Measurements from ENCODE around the gene NEURL1B.
A peak's percentile ranks its signal among the peaks of the same experiment; 100 is the strongest.

Gene NEURL1B

DNA sequence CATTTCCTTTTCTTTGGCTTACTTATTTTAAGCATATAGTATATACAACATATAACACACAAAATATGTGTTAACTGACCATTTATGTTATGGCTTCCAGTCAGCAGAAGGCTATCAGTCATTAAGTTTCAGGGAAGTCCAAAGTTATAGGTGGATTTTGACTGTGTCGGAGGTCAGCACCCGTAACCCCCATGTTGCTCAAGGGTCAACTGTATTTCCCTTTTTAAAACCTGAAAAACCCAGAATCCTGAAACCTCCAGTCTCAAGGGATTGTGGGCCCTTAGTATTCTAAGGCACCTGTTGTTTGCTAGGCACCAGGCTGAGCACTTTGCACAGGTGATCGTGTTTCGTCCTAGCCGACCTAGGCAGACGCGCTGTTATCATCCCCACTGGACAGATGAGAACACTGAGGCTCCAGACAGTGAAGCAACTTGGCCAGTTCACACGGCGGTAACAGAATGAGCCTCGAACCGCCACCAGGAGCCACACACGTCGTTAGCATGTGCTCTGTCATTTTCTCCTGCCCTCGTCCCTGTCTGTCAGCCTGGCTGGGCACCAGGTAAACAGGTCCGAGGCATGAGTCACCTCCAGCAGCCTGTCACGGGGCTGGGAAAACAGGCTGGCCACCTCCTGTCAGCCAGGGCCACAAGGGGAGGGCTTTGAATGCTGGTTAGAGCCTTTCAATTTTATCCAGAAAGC lies 90.1 kb downstream of the NEURL1B start:
- no peak for TF ChIP-seq CTCF (IDR thresholded peaks at IDR 0.05; ENCODE audit: low read length, missing control alignments)
- DNase-seq (ENCODE audit: low read depth), result no peak
- H3K4me3 ChIP-seq (replicated peaks; ENCODE audit: low read depth, low read length), result no peak overlapping the region

DNA sequence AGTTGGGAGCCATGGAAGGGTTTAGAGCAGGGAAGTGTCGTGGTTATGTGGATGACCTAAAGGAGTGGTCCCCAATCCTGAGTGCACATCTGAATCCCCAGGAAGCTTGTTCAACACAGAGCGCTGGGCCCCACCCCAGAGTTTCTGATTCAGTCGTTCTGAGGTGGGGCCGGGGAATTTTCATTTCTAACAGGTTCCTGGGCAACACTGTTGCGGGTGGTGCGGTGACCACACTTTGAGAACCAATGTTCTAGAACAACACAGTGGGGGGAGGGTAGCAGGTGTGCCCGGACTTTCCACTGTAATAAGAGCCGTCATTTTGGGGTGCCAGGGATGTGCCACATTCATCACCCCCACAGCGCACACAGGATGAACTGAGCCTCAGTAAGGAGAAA lies 90.6 kb downstream of the NEURL1B start:
- no peak for TF ChIP-seq CTCF (IDR thresholded peaks at IDR 0.05; ENCODE audit: low read length, missing control alignments)
- no peak overlapping the region for H3K4me3 ChIP-seq (replicated peaks; ENCODE audit: low read depth, low read length)
- DNase-seq (ENCODE audit: low read depth), result no peak

DNA sequence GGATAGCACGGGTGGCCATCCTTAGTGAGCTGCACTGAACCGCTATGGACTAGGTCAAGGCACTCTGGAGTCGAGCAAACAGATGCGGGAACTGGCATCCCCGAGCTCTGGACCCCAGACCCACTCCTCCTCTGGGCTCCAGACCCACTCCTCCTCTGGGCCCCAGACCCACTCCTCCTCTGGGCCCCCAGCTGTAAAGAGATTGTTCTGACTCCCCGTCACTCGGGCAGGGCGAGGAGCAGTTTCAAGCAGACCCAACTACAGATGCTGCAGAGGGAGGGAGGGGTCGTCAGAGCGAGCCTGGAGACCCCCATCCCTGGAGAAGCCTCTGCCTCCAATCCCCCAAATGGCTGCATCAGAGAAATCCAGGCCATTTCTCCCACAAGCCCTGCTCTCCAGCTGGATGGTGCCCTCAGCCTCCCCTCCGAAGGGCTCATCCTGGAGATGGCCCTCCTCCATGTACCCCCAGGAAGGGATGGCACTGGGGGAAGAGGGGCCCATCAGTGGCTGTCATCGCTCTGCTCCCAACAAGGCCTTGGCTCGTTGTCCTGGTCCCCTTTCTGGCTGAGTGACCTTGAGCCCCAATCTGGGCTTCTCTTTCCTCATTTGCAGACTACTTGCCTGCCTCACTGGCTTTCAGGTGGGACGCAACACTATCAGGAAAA lies 91.3 kb downstream of the NEURL1B start:
- no peak overlapping the region for H3K4me3 ChIP-seq (replicated peaks; ENCODE audit: low read depth, low read length)
- no peak for DNase-seq (ENCODE audit: low read depth)
- no peak for TF ChIP-seq CTCF (IDR thresholded peaks at IDR 0.05; ENCODE audit: low read length, missing control alignments)

GRCh38 chr5:172733131-172733973 lies 92.3 kb downstream of the NEURL1B start:
- TF ChIP-seq CTCF (IDR thresholded peaks at IDR 0.05; ENCODE audit: low read length, missing control alignments), result no peak
- no peak overlapping the region for H3K4me3 ChIP-seq (replicated peaks; ENCODE audit: low read depth, low read length)
- peak; percentile 92 for DNase-seq (ENCODE audit: low read depth)

DNA sequence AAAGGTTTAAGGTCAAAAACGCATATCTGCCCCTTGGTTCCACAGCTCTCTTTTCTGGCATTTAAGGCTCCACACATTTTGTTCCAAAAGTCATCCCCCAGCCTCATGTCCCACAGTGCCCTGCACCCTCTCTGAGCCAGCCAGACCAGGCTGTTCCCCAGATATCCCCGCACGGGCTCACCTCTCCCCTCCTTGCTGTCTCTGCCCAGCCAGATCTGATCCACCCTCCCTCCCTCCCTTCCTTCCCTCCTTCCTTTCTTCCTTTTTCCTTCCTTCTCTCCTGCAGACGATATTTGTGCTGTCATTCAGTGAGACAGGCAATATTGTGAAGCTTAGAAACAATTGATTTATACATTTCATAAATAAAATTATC lies 92.9 kb downstream of the NEURL1B start:
- no peak overlapping the region for H3K4me3 ChIP-seq (replicated peaks; ENCODE audit: low read depth, low read length)
- DNase-seq (ENCODE audit: low read depth), result no peak
- TF ChIP-seq CTCF (IDR thresholded peaks at IDR 0.05; ENCODE audit: low read length, missing control alignments), result no peak

DNA sequence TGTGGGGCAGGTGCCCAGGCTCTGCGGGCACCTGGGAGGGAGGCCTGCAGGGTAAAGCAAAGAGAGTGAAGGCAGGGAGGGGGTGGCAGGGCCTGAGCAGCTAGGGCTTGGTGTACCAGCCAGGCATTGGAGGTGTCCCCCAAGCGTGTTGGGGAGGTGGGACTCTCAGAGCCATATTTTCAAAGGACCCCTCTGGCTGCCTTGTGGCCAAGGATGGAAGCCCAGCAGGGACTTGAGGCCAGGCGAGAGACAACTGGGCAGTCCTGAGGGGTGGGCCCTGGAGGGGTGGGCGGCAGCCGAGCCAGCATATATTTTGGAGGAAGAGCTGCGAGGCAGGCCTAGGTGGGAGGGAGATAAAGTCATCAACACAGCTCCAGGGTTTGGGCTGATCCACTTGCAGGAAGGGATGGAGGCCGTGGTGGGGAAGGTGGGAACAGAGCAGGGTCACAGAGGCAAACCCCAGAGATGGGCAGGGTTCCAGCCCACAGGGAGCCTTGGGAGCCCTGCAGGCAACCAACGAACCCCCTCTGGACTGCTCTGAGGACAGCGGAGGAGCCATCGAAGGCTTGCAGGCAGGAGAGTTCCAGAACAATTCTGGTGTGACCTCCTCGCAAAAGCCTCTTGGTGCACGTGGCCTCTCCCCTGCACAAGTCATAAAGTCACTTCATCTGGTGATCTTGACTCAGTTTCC lies 94.2 kb downstream of the NEURL1B start:
- H3K4me3 ChIP-seq (replicated peaks; ENCODE audit: low read depth, low read length), result no peak overlapping the region
- no peak for DNase-seq (ENCODE audit: low read depth)
- no peak for TF ChIP-seq CTCF (IDR thresholded peaks at IDR 0.05; ENCODE audit: low read length, missing control alignments)

All from fibroblast of pulmonary artery (primary cell).